Astrocyte (in vitro differentiated cells and primary cell): ENCODE results near the gene KCNK15.

Experiments
- CTCF ChIP-seq: IDR thresholded peaks from 2 replicates; pipeline ENCODE4 v1.5.1; 2011; ENCODE audit warnings: low read depth, mild to moderate bottlenecking, inconsistent platforms, low read length, moderate library complexity; ENCODE audit not compliant: insufficient read depth
- EZH2 ChIP-seq: IDR thresholded peaks from 2 replicates; pipeline ENCODE4 v1.6.1; 2012; ENCODE audit warnings: mild to moderate bottlenecking, low read length, inconsistent platforms; ENCODE audit not compliant: insufficient read depth

GRCh38 chr20:44731657-44732056 is 14.0 kb upstream of the KCNK15 start:
- TF ChIP-seq CTCF (no peak), EZH2 (no peak)
